ENCODE results near the gene GALNT9. TPM values are rescaled to one million over a fixed set of nuclear protein-coding genes. Genes with fewer than 3 reads are reported as not detected.

The GALNT9 gene
- total RNA-seq, 4 donors from 2014 or later, result not detected

DNA sequence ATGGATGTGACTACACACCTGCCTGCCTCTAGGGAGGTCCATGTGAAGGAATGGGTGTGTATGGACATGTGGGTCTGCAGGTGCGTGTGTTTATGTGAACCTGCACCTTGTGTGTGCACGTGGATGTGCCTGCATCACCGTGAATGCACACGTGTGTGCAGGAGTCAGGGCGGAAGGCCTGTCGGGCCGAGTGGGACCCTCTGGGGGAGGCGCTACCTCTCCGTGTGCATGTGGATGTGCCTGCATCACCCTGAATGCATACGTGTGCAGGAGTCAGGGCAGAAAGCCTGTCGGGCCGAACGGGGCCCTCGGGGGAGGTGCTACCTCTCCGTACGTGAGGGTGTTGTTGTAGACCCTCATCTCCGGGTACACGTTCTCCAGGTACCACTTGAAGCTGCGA, 128.6 kb downstream of the GALNT9 start:
- Histone ChIP-seq H3K27ac (no peak overlapping the region), H3K27me3 (peaks cover 4 to 92% (median 12%) of the 10 kb centered on the region in 4 donors), H3K4me3 (no peak overlapping the region), H3K4me1 (peaks cover 0 to 24% (median 11%) of the 10 kb centered on the region in 3 donors), H3K36me3 (no peaks in the 10 kb centered on the region), H3K9me3 (no peaks in the 10 kb centered on the region)
- TF ChIP-seq, protein P1, sequence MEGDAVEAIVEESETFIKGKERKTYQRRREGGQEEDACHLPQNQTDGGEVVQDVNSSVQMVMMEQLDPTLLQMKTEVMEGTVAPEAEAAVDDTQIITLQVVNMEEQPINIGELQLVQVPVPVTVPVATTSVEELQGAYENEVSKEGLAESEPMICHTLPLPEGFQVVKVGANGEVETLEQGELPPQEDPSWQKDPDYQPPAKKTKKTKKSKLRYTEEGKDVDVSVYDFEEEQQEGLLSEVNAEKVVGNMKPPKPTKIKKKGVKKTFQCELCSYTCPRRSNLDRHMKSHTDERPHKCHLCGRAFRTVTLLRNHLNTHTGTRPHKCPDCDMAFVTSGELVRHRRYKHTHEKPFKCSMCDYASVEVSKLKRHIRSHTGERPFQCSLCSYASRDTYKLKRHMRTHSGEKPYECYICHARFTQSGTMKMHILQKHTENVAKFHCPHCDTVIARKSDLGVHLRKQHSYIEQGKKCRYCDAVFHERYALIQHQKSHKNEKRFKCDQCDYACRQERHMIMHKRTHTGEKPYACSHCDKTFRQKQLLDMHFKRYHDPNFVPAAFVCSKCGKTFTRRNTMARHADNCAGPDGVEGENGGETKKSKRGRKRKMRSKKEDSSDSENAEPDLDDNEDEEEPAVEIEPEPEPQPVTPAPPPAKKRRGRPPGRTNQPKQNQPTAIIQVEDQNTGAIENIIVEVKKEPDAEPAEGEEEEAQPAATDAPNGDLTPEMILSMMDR (IDR thresholded peaks at IDR 0.05), result no peak
- TF ChIP-seq POLR2A (IDR thresholded peaks at IDR 0.05), result no peak
- DNase-seq, result no peak
- intact Hi-C loops (cut with DNase I), result no loop called here
- 77 to 79% methylated on average over 6 to 8 of the region's 19 CpGs for WGBS, 2 donors

DNA sequence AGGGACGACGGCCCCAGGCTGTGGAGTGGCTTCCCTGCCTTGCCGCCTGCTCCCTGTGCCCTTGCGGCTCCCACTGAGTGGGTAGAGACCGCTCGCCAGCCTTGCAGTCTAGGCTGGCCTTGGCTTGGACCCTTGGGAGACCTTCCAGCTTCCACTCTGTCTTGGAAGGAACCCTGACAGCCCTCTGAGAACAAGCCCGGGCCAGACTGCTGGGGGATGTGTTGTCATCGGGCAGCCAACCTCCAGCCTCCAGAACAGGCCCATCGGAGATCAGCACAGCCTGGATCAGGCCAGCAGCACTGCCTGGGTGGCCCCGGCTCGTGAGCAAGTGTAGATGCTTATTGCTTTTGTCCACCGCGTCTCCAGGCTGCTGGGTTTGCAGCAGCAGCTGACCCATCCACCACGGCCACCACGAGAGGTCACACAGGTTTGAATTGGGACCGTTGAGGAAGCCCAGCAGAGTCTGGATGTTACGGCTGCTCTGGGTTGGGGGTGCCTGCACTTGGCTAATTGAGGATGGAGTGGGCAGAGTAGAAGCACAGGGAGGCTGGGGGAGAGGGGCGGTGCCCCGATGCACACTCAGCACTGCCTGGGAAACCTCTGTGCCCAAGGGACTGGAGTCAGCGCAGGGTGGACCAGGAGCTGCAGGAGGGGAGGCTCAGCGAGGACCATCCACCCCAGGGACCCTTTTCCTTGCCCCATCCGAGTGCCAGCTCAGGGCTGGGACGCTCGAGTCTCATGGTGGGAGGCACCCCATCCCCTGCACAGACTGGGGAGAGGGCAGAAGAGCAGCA, 129.7 kb downstream of the GALNT9 start:
- Histone ChIP-seq H3K4me1 (peaks cover 0 to 14% (median 0%) of the 10 kb centered on the region in 3 donors), H3K9me3 (no peaks in the 10 kb centered on the region), H3K27ac (no peak overlapping the region), H3K4me3 (no peak overlapping the region), H3K27me3 (peaks cover 0 to 92% (median 3%) of the 10 kb centered on the region in 4 donors), H3K36me3 (no peaks in the 10 kb centered on the region)
- TF ChIP-seq, protein P1 (IDR thresholded peaks at IDR 0.05), result no peak
- no peak for TF ChIP-seq POLR2A (IDR thresholded peaks at IDR 0.05)
- no peak for DNase-seq
- intact Hi-C loops (cut with DNase I), result no loop called here
- WGBS, 2 donors, result 20 to 71% methylated on average over 1 to 2 of the region's 24 CpGs

DNA sequence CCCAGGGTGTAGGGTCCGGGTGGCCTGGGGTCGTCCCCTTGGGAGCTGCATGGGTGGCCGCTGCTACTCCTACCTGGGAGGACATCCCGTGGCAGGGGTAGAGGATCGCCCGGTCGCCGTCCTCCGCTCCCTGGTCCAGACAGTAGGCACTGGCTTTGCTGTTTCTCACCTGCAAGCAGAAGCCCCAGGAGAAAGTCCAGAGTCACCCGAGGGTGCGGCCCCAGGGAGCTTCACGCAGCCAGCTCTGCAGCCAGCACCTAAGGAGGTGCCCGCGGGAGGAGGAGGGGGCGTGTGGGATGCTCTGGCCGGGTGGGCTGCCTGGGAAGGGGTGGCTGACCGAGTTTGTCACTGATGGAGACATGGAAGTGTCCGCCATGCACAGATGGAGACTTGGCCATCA, 130.3 kb downstream of the GALNT9 start:
- H3K4me1 ChIP-seq, result peaks cover 0 to 9% (median 0%) of the 10 kb centered on the region in 3 donors
- no peak overlapping the region for H3K27ac ChIP-seq
- no peak overlapping the region for H3K4me3 ChIP-seq
- peaks cover 0 to 89% (median 0%) of the 10 kb centered on the region in 4 donors for H3K27me3 ChIP-seq
- TF ChIP-seq POLR2A (IDR thresholded peaks at IDR 0.05), result no peak
- TF ChIP-seq, protein P1 (IDR thresholded peaks at IDR 0.05), result no peak
- intact Hi-C loops (cut with DNase I), result no loop called here
- DNase-seq, result no peak
- H3K9me3 ChIP-seq, result peaks cover 0 to 5% (median 0%) of the 10 kb centered on the region in 3 donors
- no peaks in the 10 kb centered on the region for H3K36me3 ChIP-seq
- no CpG with 5 or more reads among the region's 18 CpGs for WGBS, 2 donors

DNA sequence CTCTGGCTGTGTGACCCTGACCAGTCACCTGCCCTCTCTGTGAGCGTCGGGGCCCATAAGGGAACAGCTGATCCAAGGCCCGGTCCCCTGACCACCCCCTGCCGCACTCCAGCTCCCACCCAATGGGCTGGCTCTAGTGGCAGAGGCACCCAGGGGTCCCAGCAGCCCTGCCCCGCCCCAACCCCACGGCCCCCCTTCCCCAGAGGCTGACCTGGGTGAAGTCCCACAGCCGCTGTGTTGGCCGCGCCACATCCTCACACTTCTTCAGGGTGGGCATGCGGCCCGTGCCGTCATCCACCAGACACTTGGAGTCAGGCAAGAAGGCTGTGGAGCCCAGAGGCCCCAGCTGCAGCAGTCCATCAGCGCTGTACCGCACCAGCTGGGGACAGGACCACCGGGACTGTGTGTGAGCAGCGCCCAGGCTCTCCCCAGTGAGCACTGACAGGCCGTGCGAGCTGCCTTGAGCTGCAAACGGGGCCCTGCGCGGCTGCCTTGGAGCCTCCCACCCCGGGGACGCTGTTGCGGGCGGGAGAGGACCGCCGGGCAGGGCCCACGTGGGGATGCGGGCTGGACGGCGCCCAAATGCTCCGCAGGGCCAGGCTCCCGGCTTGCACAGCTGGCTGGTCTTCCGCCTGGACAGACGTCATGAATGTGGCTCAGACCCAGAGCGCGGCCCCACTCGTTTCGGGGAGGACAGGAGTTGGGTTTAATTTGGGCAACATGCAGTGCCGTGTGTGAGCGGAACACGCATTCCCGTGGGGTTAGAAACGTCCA, 131.6 kb downstream of the GALNT9 start:
- no peak for DNase-seq
- WGBS, 2 donors, result 75% methylated on average over 16 of the region's 44 CpGs; no CpG with 5 or more reads in 1 of the 2 donors
- intact Hi-C loops (cut with DNase I), result no loop called here
- Histone ChIP-seq H3K27ac (no peak overlapping the region), H3K27me3 (peaks cover 0 to 84% (median 0%) of the 10 kb centered on the region in 4 donors), H3K4me3 (no peak overlapping the region), H3K4me1 (peaks cover 0 to 9% (median 0%) of the 10 kb centered on the region in 3 donors), H3K9me3 (peaks cover 0 to 14% (median 5%) of the 10 kb centered on the region in 3 donors), H3K36me3 (no peaks in the 10 kb centered on the region)
- TF ChIP-seq POLR2A (IDR thresholded peaks at IDR 0.05), result no peak
- TF ChIP-seq, protein P1 (IDR thresholded peaks at IDR 0.05), result no peak
